ENCODE measurements around the gene RASA3. TPM values are rescaled to one million over a fixed set of nuclear protein-coding genes. Genes with fewer than 3 reads are reported as not detected.

RASA3 gene
- total and polyA plus RNA-seq, 10 of the 15 experiments (the other 5 are each of a cell fraction or from before 2014, with no cell fraction given) = 0.79 to 33.9 (median 17.6) TPM

- FAIRE-seq = no peak
- CTCF ChIA-PET = no interaction called here
- BruUV-seq (replicated peaks) = no TSS peak
These were observed 175.9 kb downstream of the RASA3 start for GRCh38 chr13:113956571-113956970.

More at GRCh38 chr13:113956571-113956970, 175.9 kb downstream of the RASA3 start:
- RAD21 ChIA-PET (ENCODE audit: unreplicated experiment) = no interaction called here
- H3K27me3 ChIP-seq (replicated peaks in 1 of 2; ENCODE audit: control insufficient read depth in 2 of 2, insufficient read depth in 2 of 2, low read length in 1 of 2) = no peaks in the 10 kb centered on the region
- H4K20me1 ChIP-seq (ENCODE audit: control insufficient read depth, insufficient read depth) = no peaks in the 10 kb centered on the region
- TF ChIP-seq MYB (IDR thresholded peaks at IDR 0.05; ENCODE audit: borderline replicate concordance, low read depth, low read length) (no peak), E2F4 (IDR thresholded peaks at IDR 0.05; ENCODE audit: low read depth, low read length) (no peak), JUNB (IDR thresholded peaks at IDR 0.05) (no peak), SUZ12 (IDR thresholded peaks at IDR 0.05; ENCODE audit: unreplicated experiment) (no peak), NFIC (IDR thresholded peaks at IDR 0.05; ENCODE audit: low read depth, low read length) (no peak), CHD2 (IDR thresholded peaks at IDR 0.05; ENCODE audit: borderline replicate concordance, low read depth, low read length) (no peak), NFYA (IDR thresholded peaks at IDR 0.05; ENCODE audit: borderline replicate concordance, low read depth, low read length) (no peak), YY1 (IDR thresholded peaks at IDR 0.05; ENCODE audit: low read depth, low read length) (no peak), ZNF622 (IDR thresholded peaks at IDR 0.05) (no peak), CBX5 (IDR thresholded peaks at IDR 0.05; ENCODE audit: low read depth) (no peak), STAT1 (conservative IDR thresholded peaks at IDR 0.05) (no peak), MTA3 (IDR thresholded peaks at IDR 0.05; ENCODE audit: borderline replicate concordance, low read length) (no peak), GABPA (IDR thresholded peaks at IDR 0.05; ENCODE audit: low read depth) (no peak), SPI1 (IDR thresholded peaks at IDR 0.05; ENCODE audit: borderline replicate concordance, insufficient read depth, low read depth, low read length) (no peak), ATF3 (IDR thresholded peaks at IDR 0.05; ENCODE audit: borderline replicate concordance, extremely low read depth, low read depth, low read length) (no peak)
- in situ Hi-C loops (cut with MboI) = loop anchor here (5.0 kb wide), 1 partner anchor 266 kb away; no protein-coding TSS in a partner anchor
- H3K4me2 ChIP-seq (ENCODE audit: control insufficient read depth, insufficient read depth) = no peak overlapping the region
- ATAC-seq = no peak
- intact Hi-C loops (cut with micrococcal nuclease; ENCODE audit: unreplicated experiment) = no loop called here
- DNase-seq (ENCODE audit: low read depth, low spot score) = no peak
- no peak overlapping the region for H3K9ac ChIP-seq (ENCODE audit: control insufficient read depth, insufficient read depth, low read length)
- no peaks in the 10 kb centered on the region for H3K79me2 ChIP-seq (ENCODE audit: control insufficient read depth, insufficient read depth, low read length)
- H3K4me3 ChIP-seq = no peak overlapping the region
- POLR2A ChIA-PET = no interaction called here
- SMC1A ChIA-PET (ENCODE audit: uncharacterized antibody, unreplicated experiment) = no interaction called here
- H3K27ac ChIP-seq (ENCODE audit: control insufficient read depth, insufficient read depth) = no peak overlapping the region
- H2AFZ ChIP-seq (ENCODE audit: control insufficient read depth, low read depth, low read length) = no peak overlapping the region
- H3K4me1 ChIP-seq (ENCODE audit: control insufficient read depth, insufficient read depth, low read length) = no peaks in the 10 kb centered on the region
- peaks cover 7% of the 10 kb centered on the region; the same call in 1 of the 3 replicates for H3K9me3 ChIP-seq (replicated peaks; ENCODE audit: control insufficient read depth, insufficient read depth, low read length)
- H3K36me3 ChIP-seq (ENCODE audit: control insufficient read depth in 2 of 2, insufficient read depth in 2 of 2, low read length in 1 of 2) = no peaks in the 10 kb centered on the region
- 68% methylated on average over 14 of the region's 14 CpGs for WGBS (ENCODE audit: insufficient coverage, insufficient replicate concordance, low lambda C conversion rate, missing lambda C conversion rate)

All from GM12878 (cell line).